ENCODE results near the gene PAQR8. TPM values are rescaled to one million over a fixed set of nuclear protein-coding genes. Genes with fewer than 3 reads are reported as not detected.
A peak's percentile ranks its signal among the peaks of the same experiment; 100 is the strongest.
"Not testable (repeated sequence)": the region's sequence is repeated elsewhere in the genome, so short reads cannot be mapped to it uniquely, and the experiment has no call there.

Gene PAQR8
- total RNA-seq, 1 donor from 2014 or later, result 6.1 TPM

DNA sequence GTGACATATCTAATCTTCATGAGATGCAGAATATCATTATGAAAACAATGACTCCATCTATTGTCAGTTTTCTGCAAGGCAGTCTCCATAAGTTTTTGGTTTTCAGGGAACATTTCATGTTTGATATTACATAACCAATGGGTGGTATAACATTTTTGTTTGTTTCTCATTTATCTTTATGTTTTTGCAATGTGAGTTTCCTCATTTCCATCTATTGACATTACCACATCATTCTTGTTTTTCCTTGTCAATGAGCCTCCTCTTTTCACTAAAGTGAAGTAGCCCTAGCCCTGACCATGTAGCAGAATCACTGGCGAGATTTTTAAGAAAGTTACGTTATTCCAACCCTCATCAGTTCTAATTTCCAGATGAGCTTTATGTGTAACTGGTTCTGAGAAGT lies 62.6 kb downstream of the PAQR8 start:
- no peak overlapping the region for H3K4me3 ChIP-seq
- H3K27ac ChIP-seq, result peak overlapping the region; percentile 79
- no peaks in the 10 kb centered on the region for H3K36me3 ChIP-seq
- H3K9me3 ChIP-seq, result no peaks in the 10 kb centered on the region
- H3K27me3 ChIP-seq, result no peaks in the 10 kb centered on the region
- intact Hi-C loops (cut with DNase I), result loop anchor here (5.0 to 10.0 kb wide), 3 partner anchors 568 to 1123 kb away; partner anchors contain the start of gene GCLC
- DNase-seq (ENCODE audit: low spot score in 2 of 2), result no peak
- TF ChIP-seq, protein P1, sequence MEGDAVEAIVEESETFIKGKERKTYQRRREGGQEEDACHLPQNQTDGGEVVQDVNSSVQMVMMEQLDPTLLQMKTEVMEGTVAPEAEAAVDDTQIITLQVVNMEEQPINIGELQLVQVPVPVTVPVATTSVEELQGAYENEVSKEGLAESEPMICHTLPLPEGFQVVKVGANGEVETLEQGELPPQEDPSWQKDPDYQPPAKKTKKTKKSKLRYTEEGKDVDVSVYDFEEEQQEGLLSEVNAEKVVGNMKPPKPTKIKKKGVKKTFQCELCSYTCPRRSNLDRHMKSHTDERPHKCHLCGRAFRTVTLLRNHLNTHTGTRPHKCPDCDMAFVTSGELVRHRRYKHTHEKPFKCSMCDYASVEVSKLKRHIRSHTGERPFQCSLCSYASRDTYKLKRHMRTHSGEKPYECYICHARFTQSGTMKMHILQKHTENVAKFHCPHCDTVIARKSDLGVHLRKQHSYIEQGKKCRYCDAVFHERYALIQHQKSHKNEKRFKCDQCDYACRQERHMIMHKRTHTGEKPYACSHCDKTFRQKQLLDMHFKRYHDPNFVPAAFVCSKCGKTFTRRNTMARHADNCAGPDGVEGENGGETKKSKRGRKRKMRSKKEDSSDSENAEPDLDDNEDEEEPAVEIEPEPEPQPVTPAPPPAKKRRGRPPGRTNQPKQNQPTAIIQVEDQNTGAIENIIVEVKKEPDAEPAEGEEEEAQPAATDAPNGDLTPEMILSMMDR (IDR thresholded peaks at IDR 0.05), result no peak
- peaks cover 2 to 4% of the 10 kb centered on the region in 2 donors for H3K4me1 ChIP-seq

DNA sequence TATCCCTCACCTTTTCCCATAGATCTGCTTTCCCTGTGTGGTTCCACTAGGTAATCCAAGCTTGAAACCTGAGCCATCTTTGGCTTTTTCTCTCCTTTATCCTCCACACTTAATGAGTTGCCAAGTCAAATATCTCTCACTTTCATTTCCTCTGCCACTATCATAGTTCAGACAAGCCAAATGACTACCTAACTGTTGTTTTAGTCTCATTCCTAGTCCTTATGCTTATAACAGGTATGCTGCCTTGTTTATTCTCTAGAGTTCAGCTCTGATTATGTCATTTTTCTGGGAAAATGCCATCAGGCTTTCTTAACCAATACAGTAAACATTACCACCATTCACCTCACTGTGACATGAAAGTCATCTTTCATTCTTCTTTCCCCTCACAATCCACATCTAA lies 64.7 kb downstream of the PAQR8 start:
- Histone ChIP-seq H3K27me3 (no peaks in the 10 kb centered on the region), H3K9me3 (no peaks in the 10 kb centered on the region), H3K4me1 (peaks cover 0 to 2% of the 10 kb centered on the region in 2 donors), H3K27ac (no peak overlapping the region), H3K36me3 (no peaks in the 10 kb centered on the region), H3K4me3 (no peak overlapping the region)
- intact Hi-C loops (cut with DNase I), result loop anchor here (10.0 kb wide), 1 partner anchor 928 kb away; no protein-coding TSS in a partner anchor
- DNase-seq (ENCODE audit: low spot score in 2 of 2), result no peak
- TF ChIP-seq, protein P1 (IDR thresholded peaks at IDR 0.05), result no peak

DNA sequence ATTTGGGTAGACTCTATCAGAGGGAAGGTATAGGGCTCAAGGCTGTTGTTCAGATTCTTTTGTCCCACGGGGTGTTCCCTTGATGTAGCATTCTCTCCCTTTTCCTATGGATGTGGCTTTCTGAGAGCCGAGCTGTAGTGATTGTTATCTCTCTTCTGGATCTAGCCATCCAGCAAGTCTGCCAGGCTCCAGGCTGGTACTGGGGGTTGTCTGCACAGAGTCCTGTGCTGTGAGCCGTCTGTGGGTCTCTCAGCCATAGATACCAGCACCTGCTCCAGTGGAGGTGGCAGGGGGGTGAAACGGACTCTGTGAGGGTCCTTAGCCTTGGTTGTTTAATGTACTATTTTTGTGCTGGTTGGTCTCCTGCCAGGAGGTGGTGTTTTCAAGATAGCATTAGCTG lies 71.3 kb downstream of the PAQR8 start:
- H3K36me3 ChIP-seq; DNase-seq (ENCODE audit: low spot score in 2 of 2); H3K9me3 ChIP-seq; intact Hi-C loops (cut with DNase I); H3K27me3 ChIP-seq; H3K4me3 ChIP-seq; H3K27ac ChIP-seq; H3K4me1 ChIP-seq: not testable (repeated sequence)

DNA sequence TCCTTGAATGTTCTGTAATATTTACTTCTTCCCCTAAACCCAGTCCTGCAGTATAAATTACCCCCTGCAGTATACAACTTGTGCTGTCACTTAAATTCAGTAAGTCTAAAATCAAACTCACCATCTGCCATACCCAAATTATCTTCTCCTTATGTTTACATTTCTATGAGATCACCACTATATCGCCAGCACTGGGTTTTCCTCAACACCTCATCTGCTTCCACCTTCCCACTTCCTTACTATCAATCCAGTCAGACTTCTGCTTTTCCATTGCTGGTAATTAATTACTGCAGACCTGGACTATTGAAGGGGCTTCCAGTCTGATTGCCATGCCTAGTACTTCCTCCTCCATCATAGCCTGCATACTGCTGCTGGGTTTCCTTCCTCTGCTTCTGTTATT lies 73.4 kb downstream of the PAQR8 start:
- no peaks in the 10 kb centered on the region for H3K4me1 ChIP-seq
- H3K9me3 ChIP-seq, result no peaks in the 10 kb centered on the region
- H3K27ac ChIP-seq, result no peak overlapping the region
- H3K4me3 ChIP-seq, result no peak overlapping the region
- DNase-seq (ENCODE audit: low spot score in 2 of 2), result no peak
- intact Hi-C loops (cut with DNase I), result no loop called here
- no peaks in the 10 kb centered on the region for H3K27me3 ChIP-seq
- TF ChIP-seq, protein P1 (IDR thresholded peaks at IDR 0.05), result no peak
- H3K36me3 ChIP-seq, result no peaks in the 10 kb centered on the region

DNA sequence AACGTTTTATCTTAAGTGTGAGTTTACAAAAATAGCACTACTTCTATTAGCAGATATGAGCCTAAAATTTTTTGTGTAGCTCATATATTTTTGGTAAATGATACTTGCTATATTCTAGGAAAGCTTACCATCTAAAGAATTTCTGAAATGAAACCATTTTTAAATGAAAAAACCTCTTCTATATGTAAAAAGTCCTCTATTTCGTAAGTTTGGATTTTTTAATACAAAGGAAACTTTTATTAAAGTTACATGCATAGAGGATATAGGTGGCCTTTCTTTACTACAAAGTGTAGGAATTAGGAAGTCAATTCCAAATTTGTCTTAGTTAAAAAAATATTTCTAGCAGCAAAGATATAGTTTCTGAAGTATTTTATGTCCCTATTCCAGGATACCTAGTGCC lies 77.0 kb downstream of the PAQR8 start:
- no peaks in the 10 kb centered on the region for H3K4me1 ChIP-seq
- H3K4me3 ChIP-seq, result no peak overlapping the region
- DNase-seq (ENCODE audit: low spot score in 2 of 2), result no peak
- H3K9me3 ChIP-seq, result no peaks in the 10 kb centered on the region
- H3K27ac ChIP-seq, result no peak overlapping the region
- intact Hi-C loops (cut with DNase I), result no loop called here
- TF ChIP-seq, protein P1 (IDR thresholded peaks at IDR 0.05), result no peak
- H3K27me3 ChIP-seq, result no peaks in the 10 kb centered on the region
- H3K36me3 ChIP-seq, result no peaks in the 10 kb centered on the region

DNA sequence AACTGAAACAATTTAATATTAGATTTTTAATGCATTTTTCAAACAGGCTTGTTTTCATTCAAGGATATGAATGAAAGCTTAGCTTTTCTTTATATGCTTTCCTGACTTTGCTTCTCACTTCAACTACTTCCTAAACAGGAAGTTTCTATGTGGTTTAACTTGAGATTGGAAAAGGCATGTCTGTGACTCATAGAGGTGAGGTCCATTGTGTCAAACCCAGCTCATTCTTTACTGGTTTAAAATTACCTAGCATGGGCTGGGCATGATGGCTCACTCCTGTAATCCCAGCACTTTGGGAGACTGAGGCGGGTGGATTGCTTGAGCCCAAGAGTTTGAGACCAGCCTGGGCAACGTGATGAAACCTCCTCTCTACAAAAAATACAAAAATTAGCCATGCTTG lies 92.6 kb downstream of the PAQR8 start:
- intact Hi-C loops (cut with DNase I), result no loop called here
- H3K27ac ChIP-seq, result no peak overlapping the region
- TF ChIP-seq, protein P1 (IDR thresholded peaks at IDR 0.05), result no peak
- H3K27me3 ChIP-seq, result no peaks in the 10 kb centered on the region
- no peaks in the 10 kb centered on the region for H3K36me3 ChIP-seq
- DNase-seq (ENCODE audit: low spot score in 2 of 2), result no peak
- no peaks in the 10 kb centered on the region for H3K4me1 ChIP-seq
- H3K4me3 ChIP-seq, result no peak overlapping the region
- H3K9me3 ChIP-seq, result peaks cover 0 to 8% of the 10 kb centered on the region in 2 donors
